OCI-LY7 (cell line): ENCODE data around the gene HEG1. TPM values are rescaled to one million over a fixed set of nuclear protein-coding genes. Genes with fewer than 3 reads are reported as not detected.

Experiments used
- BruUV-seq: library from RNA; stranded (reverse); fragments of 400-500 nt; replicated peaks from 2 replicates; lab custom pipeline; 2021; lab: Mats Ljungman, UMichigan
- CTCF ChIA-PET: fragments of 300-600 bp; sonication (Branson Sonifier 250); formaldehyde crosslinking; loops from one replicate; lab custom pipeline; 2022; ENCODE audit warnings: antibody characterized with exemption; ENCODE audit not compliant: unreplicated experiment; lab: Charles Lee
- POLR2A ChIA-PET: fragments of 300-600 bp; sonication (Branson Sonifier 250); formaldehyde crosslinking; loops from one replicate; lab custom pipeline; 2022; ENCODE audit warnings: antibody characterized with exemption; lab: Charles Lee
- DNase-seq: peaks from one replicate; pipeline ENCODE4 v3.0.0-alpha.2; 2015; ENCODE audit warnings: low spot score
- H2AFZ ChIP-seq: fragments of 200-600 bp; sonication (generic), shearing (Covaris generic); 2 replicates; pipeline ENCODE4 v1.6.1; 2014; ENCODE audit warnings: mild to moderate bottlenecking, antibody characterized with exemption, low read length, moderate library complexity
- H3K27ac ChIP-seq: fragments of 200-600 bp; sonication (generic); 2 replicates; pipeline ENCODE4 v1.5.1; 2014; ENCODE audit warnings: mixed run types, low read depth, mild to moderate bottlenecking, moderate library complexity, low read length, inconsistent platforms; ENCODE audit not compliant: poor library complexity, severe bottlenecking
- H3K36me3 ChIP-seq: fragments of 200-600 bp; sonication (generic); 2 replicates; pipeline ENCODE4 v1.6.1; 2014; ENCODE audit warnings: mild to moderate bottlenecking, antibody characterized with exemption, low read length, moderate library complexity, mixed read lengths; ENCODE audit not compliant: insufficient read depth
- H3K4me1 ChIP-seq: fragments of 200-600 bp; sonication (generic); 2 replicates; pipeline ENCODE4 v1.5.1; 2014; ENCODE audit warnings: mild to moderate bottlenecking, low read length; ENCODE audit not compliant: insufficient read depth, poor library complexity, severe bottlenecking
- H3K4me2 ChIP-seq: fragments of 200-600 bp; sonication (generic); 2 replicates; pipeline ENCODE4 v1.6.1; 2014; ENCODE audit warnings: mild to moderate bottlenecking, low read length
- H3K4me3 ChIP-seq: fragments of 200-600 bp; sonication (generic); 2 replicates; pipeline ENCODE4 v1.5.1; 2014; ENCODE audit warnings: mild to moderate bottlenecking, low read depth, low read length; ENCODE audit not compliant: poor library complexity, severe bottlenecking
- H3K79me2 ChIP-seq: fragments of 200-600 bp; sonication (generic); 2 replicates; pipeline ENCODE4 v1.6.1; 2016; ENCODE audit warnings: low read depth, mild to moderate bottlenecking, low read length, moderate library complexity, mixed read lengths; ENCODE audit not compliant: insufficient read depth
- H3K9me2 ChIP-seq: fragments of 200-600 bp; sonication (generic); 2 replicates; pipeline ENCODE4 v1.6.1; 2016; ENCODE audit warnings: mild to moderate bottlenecking, low read length, mixed read lengths; ENCODE audit not compliant: insufficient read depth
- H3K9me3 ChIP-seq: fragments of 200-600 bp; sonication (generic); 2 replicates; pipeline ENCODE4 v1.6.1; 2014; ENCODE audit warnings: mild to moderate bottlenecking, mixed run types, low read length, mixed read lengths
- H4K20me1 ChIP-seq: fragments of 200-600 bp; sonication (generic); 2 replicates; pipeline ENCODE4 v1.6.1; 2014; ENCODE audit warnings: mild to moderate bottlenecking, antibody characterized with exemption, low read length, moderate library complexity, mixed read lengths; ENCODE audit not compliant: insufficient read depth
- EZH2phosphoT487 ChIP-seq: fragments of 200-600 bp; sonication (generic); IDR thresholded peaks from 2 replicates; pipeline ENCODE4 v1.6.1; 2018; ENCODE audit warnings: low read depth, borderline replicate concordance, mild to moderate bottlenecking, mixed run types, antibody characterized with exemption, low read length, moderate library complexity, mixed read lengths
- intact Hi-C: fragments of 100-400 bp; cut with micrococcal nuclease; formaldehyde crosslinking; loops from one replicate; pipeline ENCODE4 v1.10.0; 2022; ENCODE audit not compliant: unreplicated experiment
- total RNA-seq, 2 experiments: library from RNA; depleted of rRNA in 1 of 2; stranded (reverse); fragments of >200 nt in 1 of 2; shearing (Covaris generic) in 1 of 2; gene quantifications; 2 replicates each; pipeline ENCODE4 v1.2.3, GENCODE V29; 2014 to 2022
- TF ChIP-seq, protein P1 (sequence below): fragments of 200-600 bp; sonication (generic); conservative IDR thresholded peaks from 2 replicates; pipeline ENCODE4 v1.5.1; 2014; ENCODE audit warnings: mild to moderate bottlenecking, antibody characterized with exemption, low read length, moderate library complexity, mixed read lengths

The HEG1 gene
- total RNA-seq, 2 experiments from 2014 or later, result 2.4 to 6.0 TPM

DNA sequence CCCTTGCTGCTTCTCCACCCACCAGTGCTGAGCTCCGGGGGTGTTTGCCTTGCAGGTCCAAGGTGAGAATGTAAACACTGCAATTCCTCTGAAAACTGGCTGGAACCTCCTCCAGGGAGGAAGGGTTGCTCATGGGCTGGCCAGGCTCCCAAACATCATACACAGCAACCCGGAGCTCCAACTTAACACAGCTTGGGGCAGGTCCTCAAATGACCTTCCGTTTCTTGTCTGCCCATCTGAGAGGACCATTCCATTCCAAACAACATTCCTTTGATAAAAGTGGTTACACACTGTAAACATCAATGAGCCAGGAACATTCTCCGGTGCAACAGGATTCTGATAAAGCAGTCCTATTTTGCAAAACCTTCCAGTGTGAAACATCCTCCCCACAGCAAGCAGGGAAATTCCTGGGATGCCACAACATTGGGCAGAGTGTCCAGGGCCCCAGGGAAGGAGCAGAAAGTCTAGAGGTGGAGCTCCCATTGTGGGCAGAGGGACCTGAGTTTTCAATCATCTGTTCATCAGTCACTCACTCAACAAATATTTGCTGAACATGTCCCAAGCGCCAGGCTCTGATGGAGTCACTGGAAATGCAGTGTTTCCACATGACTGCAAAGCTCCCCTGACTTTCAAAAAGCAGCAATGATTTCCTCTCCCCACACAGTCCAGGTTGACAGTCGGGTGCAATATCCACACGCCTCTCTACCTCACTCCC is 7.3 kb upstream of the HEG1 start:
- H3K4me2 ChIP-seq, result no peak overlapping the region
- H3K36me3 ChIP-seq, result no peaks in the 10 kb centered on the region
- CTCF ChIA-PET, result interaction anchor here (0.6 kb wide), 2 partner anchors 883 to 1902 kb away, joined by 3 to 18 read pairs; no protein-coding TSS in a partner anchor
- TF ChIP-seq EZH2phosphoT487, result no peak
- TF ChIP-seq, protein P1, sequence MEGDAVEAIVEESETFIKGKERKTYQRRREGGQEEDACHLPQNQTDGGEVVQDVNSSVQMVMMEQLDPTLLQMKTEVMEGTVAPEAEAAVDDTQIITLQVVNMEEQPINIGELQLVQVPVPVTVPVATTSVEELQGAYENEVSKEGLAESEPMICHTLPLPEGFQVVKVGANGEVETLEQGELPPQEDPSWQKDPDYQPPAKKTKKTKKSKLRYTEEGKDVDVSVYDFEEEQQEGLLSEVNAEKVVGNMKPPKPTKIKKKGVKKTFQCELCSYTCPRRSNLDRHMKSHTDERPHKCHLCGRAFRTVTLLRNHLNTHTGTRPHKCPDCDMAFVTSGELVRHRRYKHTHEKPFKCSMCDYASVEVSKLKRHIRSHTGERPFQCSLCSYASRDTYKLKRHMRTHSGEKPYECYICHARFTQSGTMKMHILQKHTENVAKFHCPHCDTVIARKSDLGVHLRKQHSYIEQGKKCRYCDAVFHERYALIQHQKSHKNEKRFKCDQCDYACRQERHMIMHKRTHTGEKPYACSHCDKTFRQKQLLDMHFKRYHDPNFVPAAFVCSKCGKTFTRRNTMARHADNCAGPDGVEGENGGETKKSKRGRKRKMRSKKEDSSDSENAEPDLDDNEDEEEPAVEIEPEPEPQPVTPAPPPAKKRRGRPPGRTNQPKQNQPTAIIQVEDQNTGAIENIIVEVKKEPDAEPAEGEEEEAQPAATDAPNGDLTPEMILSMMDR, result no peak
- no peaks in the 10 kb centered on the region for H3K4me1 ChIP-seq
- H3K79me2 ChIP-seq, result no peaks in the 10 kb centered on the region
- H2AFZ ChIP-seq, result no peak overlapping the region
- intact Hi-C loops, result no loop called here
- no peak for DNase-seq
- H3K27ac ChIP-seq, result no peak overlapping the region
- POLR2A ChIA-PET, result no interaction called here
- BruUV-seq, result no TSS peak
- H4K20me1 ChIP-seq, result no peaks in the 10 kb centered on the region
- no peaks in the 10 kb centered on the region for H3K9me3 ChIP-seq
- no peak overlapping the region for H3K4me3 ChIP-seq
- H3K9me2 ChIP-seq, result no peaks in the 10 kb centered on the region

DNA sequence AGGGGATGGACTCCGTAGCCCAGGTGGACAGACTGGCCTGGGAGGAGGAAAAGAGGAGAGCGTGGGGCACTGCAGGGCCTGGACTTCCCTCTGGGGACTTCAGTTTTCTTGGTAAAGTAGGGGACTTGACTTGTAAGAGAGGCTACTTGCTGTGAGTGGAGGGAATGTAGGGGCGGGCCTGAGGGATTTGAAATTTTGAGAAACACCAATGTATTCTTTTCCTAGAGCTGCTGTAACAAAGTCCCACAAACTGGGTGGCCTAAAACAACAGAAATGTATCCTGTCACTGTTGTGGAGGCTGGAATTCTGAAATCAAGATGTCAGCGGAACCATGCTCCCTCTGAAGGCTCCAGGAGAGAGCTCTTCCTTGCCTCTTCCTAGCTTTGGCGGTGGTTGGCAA is 5.8 kb upstream of the HEG1 start:
- TF ChIP-seq, protein P1, result no peak
- no peak for TF ChIP-seq EZH2phosphoT487
- Histone ChIP-seq H3K4me1 (no peaks in the 10 kb centered on the region), H3K4me2 (no peak overlapping the region), H2AFZ (no peak overlapping the region), H4K20me1 (no peaks in the 10 kb centered on the region), H3K36me3 (no peaks in the 10 kb centered on the region), H3K4me3 (no peak overlapping the region), H3K9me3 (no peaks in the 10 kb centered on the region), H3K79me2 (no peaks in the 10 kb centered on the region), H3K9me2 (no peaks in the 10 kb centered on the region), H3K27ac (no peak overlapping the region)
- ChIA-PET CTCF (no interaction called here), POLR2A (interaction anchor here (0.7 kb wide), 1 partner anchor 13 kb away, joined by 3 read pairs; no protein-coding TSS in a partner anchor)
- no TSS peak for BruUV-seq
- DNase-seq, result no peak
- intact Hi-C loops, result no loop called here

DNA sequence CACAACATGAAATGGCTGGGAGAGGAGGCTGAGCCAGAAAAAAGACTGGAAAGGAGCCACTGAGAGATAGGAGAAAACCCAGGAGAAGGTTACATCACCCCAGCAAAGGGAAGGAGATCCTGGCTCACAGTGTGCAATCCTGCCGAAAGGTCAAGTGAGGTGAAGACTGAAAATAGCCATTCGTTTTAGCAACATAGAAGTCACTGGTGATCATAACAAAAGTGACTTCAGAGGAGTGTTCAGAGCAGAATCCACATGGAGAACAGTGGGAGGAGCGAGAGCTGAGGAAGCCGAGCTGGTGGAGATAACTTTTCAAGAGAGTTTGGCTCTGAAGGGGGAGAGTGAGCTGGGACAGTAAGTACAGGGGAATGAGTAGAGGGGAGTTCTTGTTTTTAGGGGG is 5.4 kb upstream of the HEG1 start:
- H3K4me1 ChIP-seq, result peaks cover 2% of the 10 kb centered on the region
- no peaks in the 10 kb centered on the region for H3K36me3 ChIP-seq
- no peak for DNase-seq
- ChIA-PET CTCF (no interaction called here), POLR2A (interaction anchor here (0.7 kb wide), 1 partner anchor 14 kb away, joined by 3 read pairs; no protein-coding TSS in a partner anchor)
- H3K9me3 ChIP-seq, result no peaks in the 10 kb centered on the region
- H3K9me2 ChIP-seq, result no peaks in the 10 kb centered on the region
- no peak overlapping the region for H3K4me2 ChIP-seq
- H3K79me2 ChIP-seq, result no peaks in the 10 kb centered on the region
- no peaks in the 10 kb centered on the region for H4K20me1 ChIP-seq
- no peak overlapping the region for H2AFZ ChIP-seq
- H3K27ac ChIP-seq, result no peak overlapping the region
- no peak overlapping the region for H3K4me3 ChIP-seq
- intact Hi-C loops, result no loop called here
- no TSS peak for BruUV-seq
- TF ChIP-seq, protein P1, result no peak
